ENCODE measurements around the gene IGF2BP2.

DNA sequence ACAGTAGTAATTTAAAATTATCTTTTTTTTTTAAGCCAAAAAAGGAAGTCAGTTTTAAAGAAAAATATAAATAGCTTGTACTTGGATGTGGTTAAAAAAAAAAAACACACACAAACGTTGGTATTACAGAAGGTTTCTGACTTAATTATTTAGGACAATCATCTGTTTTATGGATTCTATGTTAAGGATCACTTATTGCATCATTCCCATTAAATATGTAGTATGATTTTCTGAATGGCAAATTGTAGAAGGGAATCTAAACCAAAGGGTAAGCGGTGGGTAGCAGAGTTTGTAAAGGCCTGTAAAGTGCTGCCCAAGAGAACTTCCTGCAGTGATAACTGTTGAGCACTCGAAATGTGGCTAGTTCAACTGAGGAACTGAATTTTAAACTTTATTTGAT lies 230.8 kb downstream of the IGF2BP2 start:
- TF ChIP-seq, protein P1, sequence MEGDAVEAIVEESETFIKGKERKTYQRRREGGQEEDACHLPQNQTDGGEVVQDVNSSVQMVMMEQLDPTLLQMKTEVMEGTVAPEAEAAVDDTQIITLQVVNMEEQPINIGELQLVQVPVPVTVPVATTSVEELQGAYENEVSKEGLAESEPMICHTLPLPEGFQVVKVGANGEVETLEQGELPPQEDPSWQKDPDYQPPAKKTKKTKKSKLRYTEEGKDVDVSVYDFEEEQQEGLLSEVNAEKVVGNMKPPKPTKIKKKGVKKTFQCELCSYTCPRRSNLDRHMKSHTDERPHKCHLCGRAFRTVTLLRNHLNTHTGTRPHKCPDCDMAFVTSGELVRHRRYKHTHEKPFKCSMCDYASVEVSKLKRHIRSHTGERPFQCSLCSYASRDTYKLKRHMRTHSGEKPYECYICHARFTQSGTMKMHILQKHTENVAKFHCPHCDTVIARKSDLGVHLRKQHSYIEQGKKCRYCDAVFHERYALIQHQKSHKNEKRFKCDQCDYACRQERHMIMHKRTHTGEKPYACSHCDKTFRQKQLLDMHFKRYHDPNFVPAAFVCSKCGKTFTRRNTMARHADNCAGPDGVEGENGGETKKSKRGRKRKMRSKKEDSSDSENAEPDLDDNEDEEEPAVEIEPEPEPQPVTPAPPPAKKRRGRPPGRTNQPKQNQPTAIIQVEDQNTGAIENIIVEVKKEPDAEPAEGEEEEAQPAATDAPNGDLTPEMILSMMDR (IDR thresholded peaks at IDR 0.05), result no peak
- no peak for TF ChIP-seq RFX5 (IDR thresholded peaks at IDR 0.05)
- TF ChIP-seq, protein P2, sequence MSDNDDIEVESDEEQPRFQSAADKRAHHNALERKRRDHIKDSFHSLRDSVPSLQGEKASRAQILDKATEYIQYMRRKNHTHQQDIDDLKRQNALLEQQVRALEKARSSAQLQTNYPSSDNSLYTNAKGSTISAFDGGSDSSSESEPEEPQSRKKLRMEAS (IDR thresholded peaks at IDR 0.05), result no peak
- TF ChIP-seq POLR2A (IDR thresholded peaks at IDR 0.05; ENCODE audit: low read length), result no peak
- no peak for TF ChIP-seq PHF8 (IDR thresholded peaks at IDR 0.05; ENCODE audit: borderline replicate concordance, low read depth)
- TF ChIP-seq CHD2 (IDR thresholded peaks at IDR 0.05; ENCODE audit: low read length, partially characterized antibody), result no peak
- TF ChIP-seq REST (IDR thresholded peaks at IDR 0.05), result no peak
- no peak for TF ChIP-seq RCOR1 (IDR thresholded peaks at IDR 0.05; ENCODE audit: low read depth, low read length)
- no peak for TF ChIP-seq EHMT2 (IDR thresholded peaks at IDR 0.05; ENCODE audit: low read depth)
- TF ChIP-seq EP300 (IDR thresholded peaks at IDR 0.05), result no peak
- no peak for TF ChIP-seq HOXA7 (CRISPR knock-in tag; IDR thresholded peaks at IDR 0.05)
- TF ChIP-seq MAFK (IDR thresholded peaks at IDR 0.05; ENCODE audit: partially characterized antibody), result no peak

All from A549 (cell line).